HCT116 (cell line): Measurements from ENCODE around the gene UNC80. TPM values are rescaled to one million over a fixed set of nuclear protein-coding genes. Genes with fewer than 3 reads are reported as not detected.

Experiments used
- ATAC-seq: fragments of 200-7000 bp; cut with Tn5 transposase; 2 replicates; pipeline ENCODE4 v1.9.1; 2020; ENCODE audit warnings: mild to moderate bottlenecking, moderate library complexity
- BruUV-seq: library from RNA; stranded (reverse); fragments of 400-500 nt; replicated peaks from 2 replicates; lab custom pipeline; 2021; lab: Mats Ljungman, UMichigan
- CTCF ChIA-PET: fragments of 300-600 bp; sonication (Branson Sonifier 250); formaldehyde crosslinking; loops from one replicate; lab custom pipeline; 2021; ENCODE audit warnings: antibody characterized with exemption; lab: Charles Lee
- POLR2A ChIA-PET: fragments of 300-600, 350-600 bp; sonication (Branson Sonifier 250); formaldehyde crosslinking; loops from one replicate; lab custom pipeline; 2021; ENCODE audit warnings: antibody characterized with exemption; lab: Charles Lee
- RAD21 ChIA-PET, 2 experiments: fragments of 300-600 bp; sonication (Branson Sonifier 250); formaldehyde crosslinking; loops; one replicate each; lab custom pipeline; 2023; ENCODE audit warnings: low total read pairs in 2 of 2; ENCODE audit not compliant: uncharacterized antibody in 2 of 2, unreplicated experiment in 2 of 2, low non-redundant PET in 1 of 2; lab: Charles Lee
- DNase-seq: peaks from one replicate; pipeline ENCODE4 v3.0.0-alpha.2; 2010; ENCODE audit warnings: low read depth, low spot score
- H2AFZ ChIP-seq: fragments of 200-600 bp; shearing (Covaris generic), sonication (generic); 2 replicates; pipeline ENCODE4 v1.6.1; 2017; ENCODE audit warnings: low read depth, mixed run types, mixed read lengths, antibody characterized with exemption, low read length; ENCODE audit not compliant: poor library complexity, severe bottlenecking
- H3K27ac ChIP-seq: 2 replicates; pipeline ENCODE4 v1.5.1; 2012; ENCODE audit warnings: low read depth, low read length
- H3K27me3 ChIP-seq: fragments of 200-600 bp; sonication (generic); 2 replicates; pipeline ENCODE4 v1.6.1; 2016; ENCODE audit warnings: mixed run types, low read length, mixed read lengths; ENCODE audit not compliant: insufficient read depth
- H3K36me3 ChIP-seq, 2 experiments: fragments of 200-500 bp in 1 of 2; fragments of 200-600 bp in 1 of 2; sonication (Bioruptor generic) in 1 of 2; sonication (generic) in 1 of 2; 2 replicates each; pipeline versions ENCODE4 v1.5.1 to v1.6.1; 2014 to 2016; ENCODE audit warnings: low read length in 2 of 2, inconsistent platforms in 1 of 2, mixed read lengths in 1 of 2, mixed run types in 1 of 2; ENCODE audit not compliant: insufficient read depth in 2 of 2, control insufficient read depth in 1 of 2
- H3K4me1 ChIP-seq, 2 experiments: fragments of 200-600 bp in 1 of 2; sonication (generic) in 1 of 2; 2 replicates each; pipeline versions ENCODE4 v1.5.1 to v1.6.1; 2012 to 2017; ENCODE audit warnings: low read length in 2 of 2, inconsistent platforms in 1 of 2, mild to moderate bottlenecking in 1 of 2, mixed read lengths in 1 of 2, mixed run types in 1 of 2, moderate library complexity in 1 of 2; ENCODE audit not compliant: insufficient read depth in 2 of 2, control insufficient read depth in 1 of 2
- H3K4me2 ChIP-seq: fragments of 200-600 bp; sonication (generic); 2 replicates; pipeline ENCODE4 v1.6.1; 2017; ENCODE audit warnings: mixed run types, low read length, mixed read lengths
- H3K4me3 ChIP-seq, 2 experiments: fragments of 200-600 bp in 1 of 2; sonication (generic) in 1 of 2; replicated peaks in 1 of 2; 2 replicates each; pipeline ENCODE4 v1.5.1; 2011 to 2016; ENCODE audit warnings: low read length in 2 of 2, control low read depth in 1 of 2, low read depth in 1 of 2, mild to moderate bottlenecking in 1 of 2, mixed read lengths in 1 of 2, mixed run types in 1 of 2
- H3K79me2 ChIP-seq: fragments of 200-600 bp; sonication (generic); 2 replicates; pipeline ENCODE4 v1.6.1; 2017; ENCODE audit warnings: mild to moderate bottlenecking, mixed run types, low read length, moderate library complexity, mixed read lengths; ENCODE audit not compliant: insufficient read depth
- H3K9ac ChIP-seq: fragments of 200-600 bp; sonication (generic); 2 replicates; pipeline ENCODE4 v1.6.1; 2016; ENCODE audit warnings: low read length, mixed read lengths
- H3K9me2 ChIP-seq: fragments of 200-600 bp; sonication (generic), shearing (Covaris generic); 2 replicates; pipeline ENCODE4 v1.6.1; 2017; ENCODE audit warnings: mixed run types, mild to moderate bottlenecking, moderate library complexity; ENCODE audit not compliant: insufficient read depth
- H3K9me3 ChIP-seq, 2 experiments: fragments of 200-500 bp in 1 of 2; fragments of 200-600 bp in 1 of 2; sonication (Bioruptor generic) in 1 of 2; sonication (generic) in 1 of 2; 2 replicates each; pipeline ENCODE4 v1.6.1; 2014 to 2017; ENCODE audit warnings: low read length in 2 of 2, mixed read lengths in 2 of 2, inconsistent platforms in 1 of 2, low read depth in 1 of 2, mild to moderate bottlenecking in 1 of 2, mixed run types in 1 of 2, moderate library complexity in 1 of 2; ENCODE audit not compliant: control insufficient read depth in 1 of 2, insufficient read depth in 1 of 2
- H4K20me1 ChIP-seq: fragments of 200-600 bp; sonication (generic), shearing (Covaris generic); 2 replicates; pipeline ENCODE4 v1.6.1; 2017; ENCODE audit warnings: mixed run types, mild to moderate bottlenecking, moderate library complexity; ENCODE audit not compliant: insufficient read depth
- CEBPB ChIP-seq: IDR thresholded peaks from 2 replicates; pipeline ENCODE4 v1.6.1; 2012; ENCODE audit warnings: low read depth
- CTCF ChIP-seq, 3 experiments: fragments of 200-600 bp in 1 of 3; sonication (generic) in 1 of 3; IDR thresholded peaks in 2 of 3; conservative IDR thresholded peaks in 1 of 3; 2 replicates each; pipeline ENCODE4 v1.5.1; 2012 to 2017; ENCODE audit warnings: low read depth in 2 of 3, low read length in 2 of 3, antibody characterized with exemption in 1 of 3, borderline replicate concordance in 1 of 3, control low read depth in 1 of 3, mild to moderate bottlenecking in 1 of 3, mixed read lengths in 1 of 3, mixed run types in 1 of 3, moderate library complexity in 1 of 3; ENCODE audit not compliant: insufficient read depth in 1 of 3
- EGR1 ChIP-seq: IDR thresholded peaks from 2 replicates; pipeline ENCODE4 v1.6.1; 2012; ENCODE audit warnings: low read depth
- EZH2 ChIP-seq: fragments of 200-600 bp; sonication (generic); IDR thresholded peaks from 2 replicates; pipeline ENCODE4 v1.6.1; 2017; ENCODE audit warnings: antibody characterized with exemption, mixed run types
- MAX ChIP-seq: IDR thresholded peaks from 2 replicates; pipeline ENCODE4 v1.6.1; 2012
- TCF7L2 ChIP-seq: IDR thresholded peaks from 2 replicates; pipeline ENCODE4 v1.7.0; 2011; ENCODE audit warnings: borderline replicate concordance, inconsistent platforms; ENCODE audit not compliant: insufficient read depth, insufficient read length; ENCODE audit errors: extremely low read depth
- YY1 ChIP-seq: IDR thresholded peaks from 2 replicates; pipeline ENCODE4 v1.6.1; 2011; ENCODE audit warnings: low read length, low read depth, moderate library complexity, mild to moderate bottlenecking; ENCODE audit not compliant: insufficient replicate concordance; ENCODE audit errors: extremely low read depth
- intact Hi-C: fragments of 100-400 bp; cut with micrococcal nuclease; formaldehyde crosslinking; loops from 2 replicates; pipeline ENCODE4 v1.10.0; 2022
- total RNA-seq: library from RNA; stranded (reverse); gene quantifications from one replicate; pipeline ENCODE4 v1.2.1, GENCODE V29; 2021; ENCODE audit not compliant: unreplicated experiment

Gene UNC80
- total RNA-seq, 1 experiment from 2014 or later: not detected

- no peaks in the 10 kb centered on the region for H4K20me1 ChIP-seq
- intact Hi-C loops: no loop called here
- H3K4me3 ChIP-seq: no peak overlapping the region
- no peaks in the 10 kb centered on the region for H3K27me3 ChIP-seq
- ATAC-seq: no peak
- H3K36me3 ChIP-seq: no peaks in the 10 kb centered on the region
- no peak overlapping the region for H3K9ac ChIP-seq
- no peaks in the 10 kb centered on the region for H3K9me2 ChIP-seq
- DNase-seq: no peak
- no peaks in the 10 kb centered on the region for H3K79me2 ChIP-seq
- no peaks in the 10 kb centered on the region for H3K9me3 ChIP-seq
- TF ChIP-seq CTCF (IDR thresholded peaks at IDR 0.05 in 2 of 3, conservative IDR thresholded peaks at IDR 0.05 in 1 of 3; ENCODE audit: borderline replicate concordance in 1 of 3, insufficient read depth in 1 of 3, low read depth in 2 of 3, low read length in 2 of 3): no peak
- no peak for TF ChIP-seq CEBPB
- TF ChIP-seq EZH2: no peak
- no peak for TF ChIP-seq MAX
- TF ChIP-seq EGR1: no peak
- TF ChIP-seq TCF7L2: no peak
- H2AFZ ChIP-seq: no peak overlapping the region
- no peaks in the 10 kb centered on the region for H3K4me1 ChIP-seq
- RAD21 ChIA-PET: no interaction called here
- H3K4me2 ChIP-seq: no peak overlapping the region
- H3K27ac ChIP-seq: no peak overlapping the region
- CTCF ChIA-PET: no interaction called here
- no TSS peak for BruUV-seq
- POLR2A ChIA-PET: no interaction called here
Observed at GRCh38 chr2:209768557-209768956, 3.1 kb upstream of the UNC80 start.

- H3K36me3 ChIP-seq: no peaks in the 10 kb centered on the region
- ChIA-PET CTCF (no interaction called here), POLR2A (no interaction called here), RAD21 (no interaction called here)
- no peaks in the 10 kb centered on the region for H3K9me3 ChIP-seq
- DNase-seq: no peak
- no peak overlapping the region for H3K27ac ChIP-seq
- no peaks in the 10 kb centered on the region for H3K27me3 ChIP-seq
- no peaks in the 10 kb centered on the region for H3K79me2 ChIP-seq
- BruUV-seq: no TSS peak
- H3K4me1 ChIP-seq: no peaks in the 10 kb centered on the region
- H3K9ac ChIP-seq: no peak overlapping the region
- no peak overlapping the region for H3K4me3 ChIP-seq
- no peak for ATAC-seq
- no peaks in the 10 kb centered on the region for H4K20me1 ChIP-seq
- TF ChIP-seq YY1 (no peak), CTCF (IDR thresholded peaks at IDR 0.05 in 2 of 3, conservative IDR thresholded peaks at IDR 0.05 in 1 of 3; ENCODE audit: borderline replicate concordance in 1 of 3, insufficient read depth in 1 of 3, low read depth in 2 of 3, low read length in 2 of 3) (no peak), MAX (no peak)
- TF ChIP-seq, all 23 proteins: peak for 0
- no peaks in the 10 kb centered on the region for H3K9me2 ChIP-seq
- intact Hi-C loops: no loop called here
- no peak overlapping the region for H2AFZ ChIP-seq
- H3K4me2 ChIP-seq: no peak overlapping the region
Observed at GRCh38 chr2:209772290-209772685, 656 bp downstream of the UNC80 start.
